H1 (cell line): ENCODE results near the gene ABCG1. TPM values are rescaled to one million over a fixed set of nuclear protein-coding genes. Genes with fewer than 3 reads are reported as not detected.

Experiments used
- BCL11A ChIP-seq, 2 experiments: IDR thresholded peaks; one replicate each; pipeline ENCODE4 v1.6.1; 2011; ENCODE audit warnings: low read depth in 2 of 2, low read length in 2 of 2, mild to moderate bottlenecking in 2 of 2
- CBX8 ChIP-seq: fragments of 300-800, 300-1000 bp; sonication (generic); IDR thresholded peaks from 2 replicates; pipeline ENCODE4 v1.7.1; 2016; ENCODE audit warnings: low read depth, low read length, borderline replicate concordance
- CEBPB ChIP-seq: IDR thresholded peaks from 2 replicates; pipeline ENCODE4 v1.6.1; 2012; ENCODE audit warnings: low read depth, low read length
- CTBP2 ChIP-seq: IDR thresholded peaks from 2 replicates; pipeline ENCODE4 v1.7.0; 2011; ENCODE audit warnings: borderline replicate concordance, mild to moderate bottlenecking, moderate library complexity, mixed read lengths, low read length; ENCODE audit not compliant: insufficient read depth, insufficient read length
- RFX5 ChIP-seq: IDR thresholded peaks from 2 replicates; pipeline ENCODE4 v1.6.1; 2011; ENCODE audit warnings: low read depth, low read length, improper control_type of control experiment, borderline replicate concordance
- RXRA ChIP-seq: IDR thresholded peaks from 2 replicates; pipeline ENCODE4 v1.6.1; 2011; ENCODE audit warnings: low read depth, mild to moderate bottlenecking, low read length, moderate library complexity; ENCODE audit not compliant: insufficient read depth
- SIX5 ChIP-seq: IDR thresholded peaks from 2 replicates; pipeline ENCODE4 v1.6.1; 2011; ENCODE audit warnings: mild to moderate bottlenecking, low read depth, low read length
- SRF ChIP-seq: IDR thresholded peaks from 2 replicates; pipeline ENCODE4 v1.6.1; 2011; ENCODE audit warnings: mild to moderate bottlenecking, low read depth, low read length, moderate library complexity
- SUZ12 ChIP-seq: fragments of 200-600 bp; sonication (generic); IDR thresholded peaks from 2 replicates; pipeline ENCODE4 v1.6.1; 2012; ENCODE audit warnings: mild to moderate bottlenecking, inconsistent platforms, low read length, moderate library complexity, mixed read lengths
- polyA plus RNA-seq, 7 experiments: library from polyadenylated mRNA; depleted of rRNA in 3 of 7; stranded (reverse) in 5 of 7; unstranded in 2 of 7; fragments of >200 nt in 5 of 7; fragments of 200-250 nt in 2 of 7; gene quantifications; 1 replicate in 5 of 7; 2 replicates in 1 of 7; 4 replicates in 1 of 7; pipeline versions ENCODE4 v1.2.1 to v1.2.3, GENCODE V29; 2011 to 2013; ENCODE audit warnings: missing spikeins in 2 of 7, mixed read lengths in 2 of 7
- total RNA-seq: library from RNA; stranded (reverse); fragmentation: NEBNext Ultra II Directional; extraction: Animal tissue kit (Norgen Biotek cat#: 25700); gene quantifications from 2 replicates; pipeline ENCODE4 v1.2.1, GENCODE V29; 2021
- TF ChIP-seq, protein P1 (sequence below): fragments of 300-600 bp; sonication (generic); IDR thresholded peaks from 2 replicates; pipeline ENCODE4 v1.7.1; 2012; ENCODE audit warnings: low read length, moderate library complexity, mild to moderate bottlenecking, inconsistent platforms; ENCODE audit not compliant: insufficient replicate concordance

The ABCG1 gene
- total and polyA plus RNA-seq, 2 of the 8 experiments (the other 6 are each of a cell fraction or from before 2014, with no cell fraction given) = 2.1 to 4.0 TPM

DNA sequence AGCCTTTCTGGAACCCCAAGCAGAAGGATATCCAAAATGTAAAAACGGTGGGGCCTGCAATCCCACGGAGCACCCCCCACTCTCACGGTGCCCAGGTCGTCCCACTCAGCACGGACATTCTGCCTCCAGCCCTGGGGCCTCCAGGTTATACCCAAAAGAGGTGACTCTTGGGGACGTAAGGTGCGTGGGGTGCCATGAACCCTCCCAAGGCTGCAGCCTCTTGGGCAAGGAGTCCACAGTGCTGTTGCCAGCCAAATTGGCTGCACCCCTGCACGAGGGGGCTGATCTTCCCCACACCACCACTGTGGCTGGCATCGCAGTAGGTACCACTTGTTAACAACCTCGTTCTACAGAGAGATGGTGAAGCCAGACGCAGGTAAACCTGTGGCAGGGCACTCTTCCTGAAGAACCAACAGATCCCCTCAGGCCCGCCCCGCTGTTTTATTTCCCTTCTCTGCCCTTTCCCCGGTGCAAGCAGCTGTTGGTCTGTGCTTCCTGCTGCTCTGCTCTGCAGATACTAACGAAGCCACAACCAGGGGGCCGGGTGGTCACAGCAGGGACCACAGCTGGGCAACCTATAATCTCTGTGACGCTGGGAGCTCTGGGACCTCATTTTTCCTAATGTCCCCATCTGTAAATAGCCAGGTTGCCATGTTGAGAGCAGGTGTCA is 87.6 kb downstream of the ABCG1 start (continued):
- TF ChIP-seq, protein P1, sequence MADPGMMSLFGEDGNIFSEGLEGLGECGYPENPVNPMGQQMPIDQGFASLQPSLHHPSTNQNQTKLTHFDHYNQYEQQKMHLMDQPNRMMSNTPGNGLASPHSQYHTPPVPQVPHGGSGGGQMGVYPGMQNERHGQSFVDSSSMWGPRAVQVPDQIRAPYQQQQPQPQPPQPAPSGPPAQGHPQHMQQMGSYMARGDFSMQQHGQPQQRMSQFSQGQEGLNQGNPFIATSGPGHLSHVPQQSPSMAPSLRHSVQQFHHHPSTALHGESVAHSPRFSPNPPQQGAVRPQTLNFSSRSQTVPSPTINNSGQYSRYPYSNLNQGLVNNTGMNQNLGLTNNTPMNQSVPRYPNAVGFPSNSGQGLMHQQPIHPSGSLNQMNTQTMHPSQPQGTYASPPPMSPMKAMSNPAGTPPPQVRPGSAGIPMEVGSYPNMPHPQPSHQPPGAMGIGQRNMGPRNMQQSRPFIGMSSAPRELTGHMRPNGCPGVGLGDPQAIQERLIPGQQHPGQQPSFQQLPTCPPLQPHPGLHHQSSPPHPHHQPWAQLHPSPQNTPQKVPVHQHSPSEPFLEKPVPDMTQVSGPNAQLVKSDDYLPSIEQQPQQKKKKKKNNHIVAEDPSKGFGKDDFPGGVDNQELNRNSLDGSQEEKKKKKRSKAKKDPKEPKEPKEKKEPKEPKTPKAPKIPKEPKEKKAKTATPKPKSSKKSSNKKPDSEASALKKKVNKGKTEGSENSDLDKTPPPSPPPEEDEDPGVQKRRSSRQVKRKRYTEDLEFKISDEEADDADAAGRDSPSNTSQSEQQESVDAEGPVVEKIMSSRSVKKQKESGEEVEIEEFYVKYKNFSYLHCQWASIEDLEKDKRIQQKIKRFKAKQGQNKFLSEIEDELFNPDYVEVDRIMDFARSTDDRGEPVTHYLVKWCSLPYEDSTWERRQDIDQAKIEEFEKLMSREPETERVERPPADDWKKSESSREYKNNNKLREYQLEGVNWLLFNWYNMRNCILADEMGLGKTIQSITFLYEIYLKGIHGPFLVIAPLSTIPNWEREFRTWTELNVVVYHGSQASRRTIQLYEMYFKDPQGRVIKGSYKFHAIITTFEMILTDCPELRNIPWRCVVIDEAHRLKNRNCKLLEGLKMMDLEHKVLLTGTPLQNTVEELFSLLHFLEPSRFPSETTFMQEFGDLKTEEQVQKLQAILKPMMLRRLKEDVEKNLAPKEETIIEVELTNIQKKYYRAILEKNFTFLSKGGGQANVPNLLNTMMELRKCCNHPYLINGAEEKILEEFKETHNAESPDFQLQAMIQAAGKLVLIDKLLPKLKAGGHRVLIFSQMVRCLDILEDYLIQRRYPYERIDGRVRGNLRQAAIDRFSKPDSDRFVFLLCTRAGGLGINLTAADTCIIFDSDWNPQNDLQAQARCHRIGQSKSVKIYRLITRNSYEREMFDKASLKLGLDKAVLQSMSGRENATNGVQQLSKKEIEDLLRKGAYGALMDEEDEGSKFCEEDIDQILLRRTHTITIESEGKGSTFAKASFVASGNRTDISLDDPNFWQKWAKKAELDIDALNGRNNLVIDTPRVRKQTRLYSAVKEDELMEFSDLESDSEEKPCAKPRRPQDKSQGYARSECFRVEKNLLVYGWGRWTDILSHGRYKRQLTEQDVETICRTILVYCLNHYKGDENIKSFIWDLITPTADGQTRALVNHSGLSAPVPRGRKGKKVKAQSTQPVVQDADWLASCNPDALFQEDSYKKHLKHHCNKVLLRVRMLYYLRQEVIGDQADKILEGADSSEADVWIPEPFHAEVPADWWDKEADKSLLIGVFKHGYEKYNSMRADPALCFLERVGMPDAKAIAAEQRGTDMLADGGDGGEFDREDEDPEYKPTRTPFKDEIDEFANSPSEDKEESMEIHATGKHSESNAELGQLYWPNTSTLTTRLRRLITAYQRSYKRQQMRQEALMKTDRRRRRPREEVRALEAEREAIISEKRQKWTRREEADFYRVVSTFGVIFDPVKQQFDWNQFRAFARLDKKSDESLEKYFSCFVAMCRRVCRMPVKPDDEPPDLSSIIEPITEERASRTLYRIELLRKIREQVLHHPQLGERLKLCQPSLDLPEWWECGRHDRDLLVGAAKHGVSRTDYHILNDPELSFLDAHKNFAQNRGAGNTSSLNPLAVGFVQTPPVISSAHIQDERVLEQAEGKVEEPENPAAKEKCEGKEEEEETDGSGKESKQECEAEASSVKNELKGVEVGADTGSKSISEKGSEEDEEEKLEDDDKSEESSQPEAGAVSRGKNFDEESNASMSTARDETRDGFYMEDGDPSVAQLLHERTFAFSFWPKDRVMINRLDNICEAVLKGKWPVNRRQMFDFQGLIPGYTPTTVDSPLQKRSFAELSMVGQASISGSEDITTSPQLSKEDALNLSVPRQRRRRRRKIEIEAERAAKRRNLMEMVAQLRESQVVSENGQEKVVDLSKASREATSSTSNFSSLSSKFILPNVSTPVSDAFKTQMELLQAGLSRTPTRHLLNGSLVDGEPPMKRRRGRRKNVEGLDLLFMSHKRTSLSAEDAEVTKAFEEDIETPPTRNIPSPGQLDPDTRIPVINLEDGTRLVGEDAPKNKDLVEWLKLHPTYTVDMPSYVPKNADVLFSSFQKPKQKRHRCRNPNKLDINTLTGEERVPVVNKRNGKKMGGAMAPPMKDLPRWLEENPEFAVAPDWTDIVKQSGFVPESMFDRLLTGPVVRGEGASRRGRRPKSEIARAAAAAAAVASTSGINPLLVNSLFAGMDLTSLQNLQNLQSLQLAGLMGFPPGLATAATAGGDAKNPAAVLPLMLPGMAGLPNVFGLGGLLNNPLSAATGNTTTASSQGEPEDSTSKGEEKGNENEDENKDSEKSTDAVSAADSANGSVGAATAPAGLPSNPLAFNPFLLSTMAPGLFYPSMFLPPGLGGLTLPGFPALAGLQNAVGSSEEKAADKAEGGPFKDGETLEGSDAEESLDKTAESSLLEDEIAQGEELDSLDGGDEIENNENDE = no peak
- no peak for TF ChIP-seq SRF
- TF ChIP-seq RFX5 = no peak
- TF ChIP-seq BCL11A (IDR thresholded peaks at IDR 0.05; ENCODE audit: low read depth in 2 of 2, low read length in 2 of 2) = no peak
- TF ChIP-seq CTBP2 = no peak
- TF ChIP-seq CBX8 = no peak
- TF ChIP-seq SIX5 = no peak
- TF ChIP-seq CEBPB = no peak
- no peak for TF ChIP-seq SUZ12
- TF ChIP-seq RXRA = no peak
